GM19468 (cell line): ENCODE measurements around the gene MAP2K5.
"Not testable (repeated sequence)": the region's sequence is repeated elsewhere in the genome, so short reads cannot be mapped to it uniquely, and the experiment has no call there.

Experiments
- ATAC-seq: cut with Tn5 transposase; IDR thresholded peaks from one replicate; pipeline ENCODE4 v1.9.1; 2021; ENCODE audit warnings: mild to moderate bottlenecking, moderate library complexity, moderate number of reproducible peaks; ENCODE audit not compliant: unreplicated experiment; ENCODE audit errors: extremely low read depth

Gene MAP2K5

DNA sequence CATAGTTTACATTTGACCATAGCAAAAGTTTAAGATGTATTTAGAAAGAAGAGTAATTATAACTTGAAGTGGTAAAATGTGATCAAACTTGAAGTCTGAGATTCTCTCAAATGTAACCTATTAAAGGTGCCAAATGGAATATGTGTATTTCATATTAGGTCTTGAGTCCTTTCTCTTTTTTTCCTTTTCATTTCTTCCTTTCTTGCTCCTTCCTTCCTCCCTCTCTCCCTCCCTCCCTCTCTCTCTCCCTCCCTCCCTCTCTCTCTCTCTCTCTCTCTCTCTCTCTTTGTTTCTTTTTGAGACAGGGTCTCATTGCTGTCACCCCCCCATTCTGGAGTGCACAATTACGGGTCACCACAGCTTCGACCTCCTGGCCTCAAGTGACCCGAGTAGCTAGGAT, 47.7 kb downstream of the MAP2K5 start:
- no peak for ATAC-seq

DNA sequence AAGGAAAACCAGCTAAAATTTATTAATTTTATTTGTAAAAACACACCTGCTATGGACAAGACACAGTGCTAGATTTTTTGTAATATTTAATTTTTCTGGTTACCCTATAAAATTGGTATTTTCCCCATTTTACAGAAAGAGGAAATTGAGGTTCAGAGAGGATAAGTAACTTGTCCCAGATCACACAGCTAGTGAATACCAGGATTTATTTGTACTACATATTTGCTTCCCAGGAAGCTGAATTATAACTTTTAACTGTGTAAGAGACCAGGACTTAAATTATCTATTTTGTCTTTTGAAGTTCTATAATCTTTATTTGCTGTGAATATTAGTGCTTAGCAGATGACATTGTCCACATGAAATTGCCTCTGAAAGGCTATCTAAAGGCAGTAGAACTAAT, 49.7 kb downstream of the MAP2K5 start:
- no peak for ATAC-seq

DNA sequence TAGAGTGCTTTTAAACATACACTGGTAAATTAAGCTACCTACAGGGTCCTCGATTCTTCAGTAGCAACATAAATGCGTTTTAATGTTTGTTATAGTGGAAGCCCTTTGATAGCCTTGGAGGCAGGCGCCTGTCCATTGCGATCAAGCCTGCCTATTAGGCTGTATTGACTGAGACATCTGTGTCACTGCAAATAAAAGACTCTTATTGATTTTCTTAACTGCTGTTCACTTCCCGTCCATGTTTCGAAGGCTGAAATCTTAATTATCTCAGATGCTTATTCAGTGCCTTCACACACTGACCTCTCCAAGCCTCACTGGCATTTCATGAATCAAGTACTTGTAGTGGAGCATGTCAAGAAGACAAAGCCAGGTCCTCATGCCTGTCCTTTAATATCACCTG, 51.1 kb downstream of the MAP2K5 start:
- ATAC-seq: no peak

DNA sequence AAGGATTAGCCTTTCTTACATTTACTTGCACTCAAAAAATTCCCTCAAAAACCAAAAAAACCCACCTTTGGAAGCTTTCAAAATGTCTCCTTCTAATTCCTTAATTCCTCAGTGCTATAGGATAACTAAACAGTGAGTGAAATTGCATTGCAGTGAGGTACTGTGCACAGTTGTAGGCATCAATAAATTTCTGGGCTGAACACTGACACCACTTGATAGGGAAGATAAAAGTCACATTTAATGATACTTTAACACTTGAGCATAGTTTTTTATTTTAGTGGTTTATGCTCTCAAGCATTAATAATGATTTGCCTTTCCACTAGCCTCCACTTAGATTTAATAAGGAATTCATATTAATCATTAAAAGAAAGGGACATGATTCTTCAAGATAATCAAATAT, 52.3 kb downstream of the MAP2K5 start:
- ATAC-seq: no peak

DNA sequence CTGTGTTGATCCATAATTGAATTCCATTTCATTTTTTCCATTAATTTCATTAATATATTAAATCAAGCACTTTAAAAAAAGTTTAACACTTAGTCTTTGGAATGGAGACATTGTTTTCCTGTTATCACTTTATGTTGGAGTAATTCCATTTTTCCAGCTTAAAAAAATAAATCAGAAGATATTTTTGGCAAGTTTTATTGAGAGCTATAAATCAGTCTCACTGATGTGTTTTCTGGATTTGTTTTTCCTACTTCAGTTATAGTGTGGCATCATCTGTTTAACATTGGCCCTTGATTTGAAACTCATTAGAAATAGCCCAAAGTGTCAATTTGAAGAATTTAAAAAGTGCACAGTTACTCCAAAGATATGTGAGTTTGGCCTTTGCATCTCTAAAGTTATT, 53.1 kb downstream of the MAP2K5 start:
- no peak for ATAC-seq

DNA sequence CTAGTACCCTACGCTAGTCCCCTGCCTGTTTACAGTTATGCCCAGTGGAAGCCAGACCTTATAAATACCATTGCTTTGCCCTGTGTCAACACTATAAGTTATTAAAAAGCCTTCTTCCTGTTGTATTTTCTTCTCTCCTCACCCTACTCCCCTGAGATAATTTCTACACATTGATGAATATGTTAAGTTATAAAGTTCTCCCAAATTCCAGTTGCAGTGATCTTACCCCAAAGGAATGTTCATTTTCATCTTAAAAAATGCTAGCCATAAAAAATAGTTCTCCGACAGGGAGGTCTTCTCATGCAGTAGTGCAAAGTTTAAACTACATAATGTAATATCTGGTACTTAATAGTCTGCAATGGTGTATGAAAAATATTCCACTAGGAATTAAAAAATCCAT, 58.6 kb downstream of the MAP2K5 start:
- ATAC-seq: no peak

DNA sequence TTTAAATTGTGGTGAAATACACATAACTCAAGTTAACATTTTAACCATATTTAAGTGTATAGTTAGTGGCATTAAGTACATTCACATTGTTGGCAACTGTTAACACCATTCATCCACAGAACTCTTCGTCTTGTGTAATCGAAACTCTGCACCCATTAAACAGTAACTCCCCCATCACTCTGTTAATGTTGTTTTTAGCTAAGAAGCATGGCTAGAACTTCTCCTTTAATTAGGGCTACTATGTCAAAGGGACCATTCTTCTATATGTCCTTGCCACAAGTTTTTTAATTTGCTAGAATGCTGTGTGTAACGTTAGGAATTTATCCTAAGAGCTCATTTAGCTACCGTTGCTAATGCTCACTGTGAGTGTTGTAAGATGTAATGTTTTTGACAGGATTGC, 60.6 kb downstream of the MAP2K5 start:
- ATAC-seq: no peak

DNA sequence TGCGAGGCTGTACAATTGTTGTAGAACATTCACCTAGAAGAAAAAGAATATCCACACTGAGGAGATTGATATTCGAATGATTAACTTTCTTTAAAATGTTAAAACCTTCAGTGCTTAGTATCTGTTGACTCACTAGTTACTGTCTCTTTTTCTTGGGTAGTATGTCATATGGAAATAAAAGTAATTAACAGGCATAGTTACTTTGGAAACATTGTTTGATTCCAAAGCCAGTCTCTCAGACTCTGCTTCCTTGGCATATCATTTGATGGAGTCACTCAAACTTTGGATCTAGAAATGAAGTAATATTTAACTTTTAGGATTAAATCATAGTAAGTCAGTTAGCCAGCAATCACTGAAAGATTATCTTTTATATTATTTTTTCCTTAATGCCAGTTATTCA, 63.4 kb downstream of the MAP2K5 start:
- no peak for ATAC-seq

DNA sequence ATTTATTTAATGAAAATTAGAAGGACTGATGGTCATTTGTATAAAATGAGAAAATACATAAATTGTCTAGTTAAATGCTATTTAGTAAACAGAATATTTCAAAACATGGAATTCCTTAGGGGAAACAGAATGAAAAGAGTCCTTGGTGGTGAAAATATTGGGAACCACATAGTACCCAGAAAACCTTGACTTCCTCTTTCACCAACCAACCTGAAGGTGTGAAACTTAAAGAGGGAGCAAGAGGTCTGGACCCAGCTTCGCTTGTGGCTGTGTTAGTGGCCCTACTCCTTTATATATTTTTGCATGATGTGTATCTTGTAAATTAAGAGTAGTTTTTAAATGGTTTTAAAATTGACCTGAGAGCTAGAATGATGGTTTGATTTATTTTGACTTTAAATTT, 64.2 kb downstream of the MAP2K5 start:
- no peak for ATAC-seq

DNA sequence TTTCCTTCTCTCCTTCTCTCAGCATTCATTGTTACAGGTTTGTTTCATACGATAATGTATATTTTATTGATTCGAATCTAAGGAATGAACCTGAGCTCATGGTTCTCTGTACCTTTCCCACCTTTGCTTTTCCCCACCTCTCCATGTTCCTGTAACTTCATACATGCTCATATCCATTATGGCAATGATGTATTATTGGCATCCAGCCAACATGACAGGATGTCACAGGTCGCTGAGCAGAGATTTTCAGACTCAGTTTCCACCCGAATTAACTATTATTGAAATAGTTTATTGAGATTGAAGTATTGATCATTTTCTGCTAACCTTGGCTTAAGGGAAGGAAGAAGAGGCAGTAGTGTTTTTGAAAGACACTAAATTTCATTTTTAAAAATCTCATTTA, 64.8 kb downstream of the MAP2K5 start:
- no peak for ATAC-seq

DNA sequence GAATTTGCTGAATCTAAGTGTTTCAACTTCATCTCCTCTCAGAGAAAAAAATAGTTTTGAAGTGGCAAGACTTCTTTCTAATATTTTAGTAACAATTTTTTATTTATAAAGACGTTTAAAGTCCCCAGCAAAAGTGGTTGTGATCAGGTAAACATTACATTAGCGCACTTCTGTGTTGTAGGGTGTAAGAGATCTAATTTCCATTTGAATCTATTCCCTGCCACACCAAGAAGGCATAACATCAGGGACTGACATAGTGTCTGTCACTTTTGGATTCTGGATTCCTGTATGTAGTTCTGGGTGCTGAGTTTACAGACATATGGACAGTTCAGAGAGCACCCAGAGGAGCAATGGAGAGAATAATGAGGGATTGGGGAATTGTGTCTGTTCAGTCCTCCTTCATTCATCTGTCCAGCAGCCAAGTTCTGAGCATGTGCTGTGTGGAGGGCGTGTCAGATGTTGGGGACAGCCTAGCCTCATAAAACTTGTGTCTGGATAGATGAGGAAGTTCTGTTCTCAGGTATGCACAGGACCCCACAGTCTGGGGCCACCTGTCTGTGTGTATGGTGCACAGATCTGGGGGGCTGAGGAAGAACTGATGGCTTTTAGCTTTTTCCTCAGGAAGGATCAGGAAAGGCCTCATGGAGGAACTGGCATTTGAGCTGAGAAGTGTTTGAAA, 65.6 kb downstream of the MAP2K5 start:
- ATAC-seq: no peak

DNA sequence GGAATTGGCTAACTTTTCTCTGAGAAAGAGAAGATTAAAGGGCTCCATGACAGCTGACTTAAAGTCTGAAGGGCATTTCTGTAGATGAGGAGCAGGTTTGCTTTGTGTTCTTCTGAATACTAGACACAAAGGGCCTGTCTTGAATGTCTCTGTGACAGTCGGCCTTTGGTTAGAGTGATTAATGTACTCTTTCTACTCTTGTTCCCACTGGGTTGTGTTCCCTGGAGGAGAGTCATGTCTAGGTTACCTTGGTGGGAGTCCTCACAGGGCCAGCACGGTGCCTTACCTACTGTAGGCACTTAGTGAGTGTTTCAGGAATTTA, 66.1 kb downstream of the MAP2K5 start:
- no peak for ATAC-seq

DNA sequence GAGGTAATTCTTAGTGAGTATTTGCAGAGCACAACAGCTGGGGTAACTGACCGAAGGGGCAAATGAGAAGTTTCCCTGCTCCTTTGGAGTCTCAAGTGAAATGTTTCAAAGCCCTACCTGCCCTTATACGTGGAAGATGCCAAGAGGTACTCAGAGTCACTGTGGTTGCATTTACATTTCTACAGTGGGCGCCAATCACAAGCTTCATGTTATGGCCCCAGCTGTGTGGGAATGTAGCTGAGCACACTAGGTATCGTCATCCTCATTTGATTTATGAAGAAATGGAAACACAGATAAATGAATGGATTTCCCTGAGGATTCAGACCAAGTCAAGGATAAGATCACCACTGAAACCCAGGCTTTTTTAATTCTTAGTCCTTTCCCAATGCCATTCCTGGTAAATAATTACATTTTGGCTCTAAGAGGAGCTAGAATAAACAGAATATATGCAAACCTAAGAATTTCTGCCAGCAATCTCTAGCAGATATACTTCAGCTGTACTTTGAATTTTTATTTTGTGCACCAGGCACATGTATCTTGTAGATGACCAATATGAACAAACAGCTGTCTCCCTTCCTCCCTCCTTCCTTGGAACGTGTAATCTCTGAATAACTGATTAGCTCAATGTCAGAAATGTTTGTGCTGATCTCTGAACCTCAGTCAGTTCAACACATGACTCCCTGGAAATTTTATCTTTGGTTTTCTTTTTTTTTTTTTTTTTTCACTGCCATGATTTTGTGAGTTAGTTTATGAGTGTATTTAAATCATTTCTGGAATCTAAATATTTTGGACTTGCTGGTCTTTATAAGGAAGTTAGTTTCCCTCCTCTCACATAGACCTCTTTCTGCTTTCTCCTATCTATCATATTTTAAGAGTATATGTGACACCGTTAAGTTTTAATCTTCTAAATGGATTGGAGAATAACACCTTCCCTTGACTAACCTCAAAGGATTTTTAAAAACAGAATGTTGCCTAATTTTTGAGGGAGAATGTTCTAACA, 69.2 kb downstream of the MAP2K5 start:
- ATAC-seq: no peak

DNA sequence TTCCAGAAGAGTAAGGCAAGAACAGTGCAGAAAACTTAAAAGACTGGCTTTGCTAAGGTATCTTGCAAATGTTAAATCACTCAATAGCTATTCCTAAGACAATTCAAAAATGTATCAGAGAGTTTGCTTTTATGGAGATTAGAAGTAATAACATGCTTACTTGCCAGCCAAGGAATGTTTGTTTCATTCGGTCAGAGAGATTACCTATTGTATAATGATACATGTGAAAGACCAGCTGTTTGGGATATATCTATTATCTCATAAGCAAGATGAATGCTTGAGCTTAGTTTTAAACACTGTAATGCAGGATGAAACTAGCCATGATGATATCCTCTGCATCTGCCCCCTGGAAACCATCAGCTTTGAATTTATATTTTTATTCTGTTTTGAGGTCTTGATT, 70.7 kb downstream of the MAP2K5 start:
- ATAC-seq: no peak

DNA sequence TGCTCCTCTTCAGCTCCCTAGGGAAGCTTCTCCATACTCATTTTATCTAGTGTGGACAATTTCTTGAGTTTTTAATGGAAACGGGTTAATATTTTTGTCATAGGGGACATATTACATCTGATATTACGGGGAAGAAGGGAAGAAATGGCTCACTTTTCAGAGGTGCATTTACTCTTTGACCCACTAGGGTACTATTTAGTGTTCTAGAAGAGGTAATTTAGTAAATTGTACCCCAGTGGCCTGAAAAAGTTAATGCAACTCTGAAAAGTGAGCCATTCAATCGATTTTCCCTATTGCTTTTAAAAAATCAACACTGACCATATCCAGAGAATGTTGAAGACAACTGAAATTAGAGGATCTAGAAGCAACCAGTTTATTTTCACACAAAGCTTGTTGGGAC, 71.2 kb downstream of the MAP2K5 start:
- ATAC-seq: no peak

DNA sequence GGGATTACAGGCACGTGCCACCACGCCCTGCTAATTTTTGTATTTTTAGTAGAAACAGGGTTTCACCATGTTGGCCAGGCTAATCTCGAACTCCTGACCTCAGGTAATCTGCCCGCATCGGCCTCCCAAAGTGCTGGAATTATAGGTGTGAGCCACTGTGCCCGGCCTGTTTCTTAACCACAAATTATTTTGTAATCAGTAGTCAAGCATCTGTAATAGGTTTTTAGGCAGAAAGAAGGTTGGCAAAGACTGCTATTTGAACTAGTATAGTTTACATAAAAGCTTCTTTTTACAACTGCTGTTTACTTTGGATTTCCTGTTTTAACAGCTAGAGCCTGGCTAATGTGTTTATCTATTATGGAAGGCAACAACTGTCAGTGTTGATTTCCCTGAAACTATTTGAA, 72.6 kb downstream of the MAP2K5 start:
- ATAC-seq: not testable (repeated sequence)

DNA sequence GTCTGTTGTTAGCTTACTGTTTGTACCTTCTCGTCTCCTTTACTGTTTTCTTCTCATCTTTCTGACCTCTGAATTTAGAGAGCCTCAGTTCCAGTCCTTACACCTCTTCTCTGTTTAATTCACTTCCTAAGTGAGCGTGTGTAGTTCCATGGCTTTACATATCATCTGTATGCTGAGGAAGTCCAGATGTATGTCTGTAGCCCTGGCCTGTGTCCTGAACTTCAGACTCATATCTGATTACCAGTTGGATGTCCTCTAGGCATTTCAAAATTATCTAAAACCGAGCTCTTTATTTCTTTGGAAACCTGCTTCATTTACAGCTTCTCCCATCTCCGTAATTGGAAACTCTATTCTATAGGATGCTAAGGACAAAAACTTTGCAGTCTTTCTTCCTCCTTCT, 75.8 kb downstream of the MAP2K5 start:
- ATAC-seq: no peak

DNA sequence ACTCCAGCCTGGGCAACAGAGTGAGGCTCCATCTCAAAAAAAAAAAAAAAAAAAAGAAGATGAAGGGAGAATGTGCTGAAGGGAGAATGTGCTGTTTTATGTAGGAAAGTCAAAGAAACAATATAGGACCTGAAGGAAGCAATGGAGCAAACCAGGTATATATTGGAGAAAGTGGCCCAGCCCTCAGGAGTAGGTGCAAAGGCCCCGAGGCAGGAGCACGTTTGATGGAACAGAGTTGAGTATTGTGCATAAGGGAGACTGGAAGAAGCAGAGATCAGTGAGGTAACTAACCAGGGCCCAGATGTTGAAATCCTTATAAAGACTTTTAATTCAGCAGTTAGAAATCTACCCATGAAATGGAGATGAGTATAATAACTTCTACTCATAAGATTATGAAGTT, 79.6 kb downstream of the MAP2K5 start:
- no peak for ATAC-seq

DNA sequence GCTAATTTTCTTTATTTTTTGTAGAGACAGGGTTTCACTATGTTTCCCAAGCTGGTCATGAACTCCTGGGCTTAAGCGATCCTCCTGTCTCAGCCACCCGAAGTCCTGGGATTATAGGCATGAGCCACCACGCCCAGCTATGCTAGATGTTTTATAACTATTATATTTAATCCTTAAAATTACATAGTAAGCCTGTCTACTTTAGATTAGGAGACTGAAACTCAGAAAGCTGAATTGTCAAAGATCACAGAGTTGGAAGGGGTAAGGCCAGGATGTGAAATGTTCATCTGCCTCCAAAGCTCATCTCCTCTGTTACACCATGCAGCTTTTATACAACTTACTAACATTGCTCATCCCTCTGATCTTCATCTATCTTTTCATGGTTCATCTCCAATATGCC, 89.8 kb downstream of the MAP2K5 start:
- no peak for ATAC-seq

DNA sequence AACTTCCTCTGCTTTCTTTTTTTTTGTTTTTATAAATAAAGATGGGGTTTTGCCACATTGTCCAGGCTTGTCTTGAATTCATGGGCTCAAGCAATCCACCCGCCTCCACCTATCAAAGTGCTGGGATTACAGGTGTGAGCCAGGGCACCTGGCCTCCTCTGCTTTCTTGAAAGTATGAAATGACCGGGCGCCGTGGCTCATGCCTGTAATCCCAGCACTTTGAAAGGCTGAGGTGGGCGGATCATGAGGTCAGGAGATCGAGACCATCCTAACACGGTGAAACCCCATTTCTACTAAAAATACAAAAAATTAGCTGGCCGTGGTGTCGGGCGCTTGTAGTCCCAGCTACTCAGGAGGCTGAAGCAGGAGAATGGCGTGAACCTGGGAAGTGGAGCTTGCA, 93.4 kb downstream of the MAP2K5 start:
- not testable (repeated sequence) for ATAC-seq

DNA sequence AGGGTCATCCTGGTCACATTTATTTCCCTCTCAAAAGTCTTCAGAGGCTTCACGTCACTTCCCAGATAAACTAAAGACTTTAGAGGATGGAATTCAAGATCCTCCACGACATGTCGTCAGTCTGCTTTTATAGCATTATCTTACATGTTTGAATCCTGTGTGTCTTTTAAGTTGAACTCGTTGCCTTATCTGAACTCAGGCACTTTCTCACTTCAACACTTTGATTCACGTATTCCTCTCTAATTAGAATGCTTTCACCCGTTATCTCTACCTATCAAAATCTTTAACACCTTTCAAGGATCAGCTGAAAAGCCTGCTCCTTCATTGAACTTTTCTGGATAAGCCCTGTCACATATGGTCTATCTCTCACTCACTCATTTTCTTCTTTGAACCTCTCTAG, 97.1 kb downstream of the MAP2K5 start:
- ATAC-seq: no peak

DNA sequence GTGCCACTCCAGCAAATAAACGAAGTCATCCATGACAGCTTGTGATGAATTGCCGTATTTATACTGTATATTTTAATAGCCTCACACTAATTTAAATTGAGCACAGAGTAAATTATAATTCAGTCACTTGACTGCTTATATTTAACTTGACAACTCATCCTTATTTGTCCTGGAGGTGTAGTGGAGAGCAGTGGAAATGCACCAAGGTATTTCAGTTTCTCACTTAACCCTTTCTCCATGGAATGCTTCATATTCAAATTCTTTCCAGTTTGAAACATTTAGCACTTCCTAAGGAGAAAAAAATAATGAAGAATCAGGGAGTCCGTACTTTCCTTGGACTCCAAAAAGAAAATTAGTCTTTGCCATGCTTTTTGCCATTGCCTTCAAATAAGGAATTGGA, 99.0 kb downstream of the MAP2K5 start:
- ATAC-seq: no peak
